NCI-H226 (cell line): ENCODE results near the gene TMEM252.

Experiments
- DNase-seq: peaks from one replicate; pipeline ENCODE4 v3.0.0-alpha.2; 2015

Gene TMEM252

DNA sequence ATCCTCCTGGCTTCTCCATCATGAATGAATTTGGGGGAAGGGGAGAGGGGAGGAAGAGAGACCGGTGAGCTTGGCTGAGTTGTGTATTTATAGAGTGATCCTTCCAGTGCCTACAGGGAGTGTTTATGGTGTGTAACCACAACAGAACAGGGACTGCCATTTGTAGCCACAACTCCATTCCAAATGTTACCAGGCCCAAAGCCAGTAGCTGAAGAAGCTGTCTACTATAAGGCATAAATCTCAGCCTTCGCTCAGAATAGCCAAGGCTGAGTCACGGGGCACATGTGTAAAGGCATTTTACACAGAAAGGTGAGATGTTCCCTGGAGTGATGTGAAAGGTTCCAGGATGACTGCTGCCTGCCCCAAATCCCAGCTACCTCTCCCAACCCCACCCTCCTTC lies 2.5 kb downstream of the TMEM252 start:
- DNase-seq = no peak

DNA sequence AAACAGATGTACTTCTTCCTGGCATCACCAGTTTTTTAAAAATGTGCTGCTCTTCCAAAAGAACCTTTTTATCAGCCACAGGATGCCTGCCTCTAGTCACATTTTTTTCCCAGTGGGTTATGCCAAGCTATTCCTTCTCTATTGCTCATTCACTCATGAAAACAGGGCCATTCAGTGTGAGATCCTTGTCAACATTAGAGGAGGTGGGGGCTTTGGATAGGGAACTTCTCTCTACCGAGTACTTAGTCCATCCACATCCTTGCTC lies 3.1 kb downstream of the TMEM252 start:
- DNase-seq = no peak

DNA sequence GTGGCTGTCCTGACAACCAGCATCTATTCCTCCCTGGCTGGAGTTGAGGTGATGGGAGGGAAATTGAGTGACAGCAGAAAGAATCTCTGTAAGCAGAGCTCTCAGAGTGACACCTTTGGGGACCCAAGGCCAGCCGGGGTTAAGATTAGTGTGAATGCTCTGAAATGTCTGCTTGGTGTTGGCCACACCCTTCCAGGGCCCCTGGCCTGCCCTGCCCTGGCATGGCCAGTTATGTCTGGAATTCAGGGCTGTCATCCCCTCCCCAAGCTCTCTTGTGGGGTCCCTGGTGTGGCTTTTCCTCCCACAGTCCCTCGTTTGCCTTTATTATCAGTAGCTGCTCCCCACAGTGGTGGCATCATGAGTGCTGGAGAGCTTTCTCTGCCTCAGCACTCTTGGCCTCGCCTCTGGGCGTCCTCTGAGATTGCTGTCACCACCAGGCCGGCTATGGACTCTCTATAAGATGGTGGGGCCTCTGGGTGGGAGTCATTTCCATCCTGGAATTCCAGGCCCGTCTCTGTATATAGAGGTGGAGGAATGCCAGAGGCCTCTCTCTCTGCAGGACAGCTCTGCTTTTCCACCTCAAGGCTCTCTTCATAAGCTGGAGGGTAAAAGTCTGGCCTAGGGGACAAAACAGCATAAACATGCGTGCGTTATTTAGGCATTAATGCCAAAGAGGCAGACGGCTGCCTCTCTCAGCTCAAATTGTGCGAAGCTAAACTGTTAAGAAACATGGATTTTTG lies 3.6 kb downstream of the TMEM252 start:
- DNase-seq = no peak

DNA sequence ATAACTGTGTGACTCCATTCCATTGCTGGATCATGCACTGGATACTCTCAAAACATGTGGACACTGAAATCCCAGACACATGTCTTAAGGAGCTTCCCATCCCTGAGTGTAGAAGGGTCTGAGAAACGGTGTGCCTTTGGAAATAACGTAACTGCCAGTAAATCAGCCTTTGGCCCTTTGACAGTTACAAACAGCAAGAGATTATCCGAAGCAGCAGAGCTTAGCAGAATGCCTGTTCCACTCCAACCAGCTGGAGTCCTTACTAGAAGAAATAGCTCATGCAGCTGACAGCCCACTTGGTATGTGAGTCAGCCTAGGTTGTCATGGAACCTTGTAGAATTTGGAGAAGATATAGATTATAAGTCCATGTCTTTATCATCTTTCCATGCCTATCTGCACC lies 7.0 kb downstream of the TMEM252 start:
- no peak for DNase-seq

DNA sequence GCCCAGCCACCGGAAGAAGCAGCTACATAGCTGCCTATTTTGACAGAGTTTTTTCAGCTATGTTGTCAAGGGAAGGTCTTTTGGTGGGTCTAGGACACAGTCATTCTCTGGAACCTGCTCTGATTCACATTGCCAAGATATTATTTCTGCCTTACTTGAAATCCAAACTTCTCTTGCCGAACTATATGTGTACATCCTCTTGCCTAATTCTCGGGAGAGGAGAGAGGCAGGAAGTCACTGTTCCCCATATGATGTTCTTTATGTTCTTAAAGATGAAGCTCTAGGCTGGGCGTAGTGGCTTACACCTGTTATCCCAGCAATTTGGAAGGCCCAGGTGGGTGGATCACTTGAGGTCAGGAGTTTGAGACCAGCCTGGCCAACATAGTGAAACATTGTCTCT lies 8.6 kb downstream of the TMEM252 start:
- DNase-seq = no peak

DNA sequence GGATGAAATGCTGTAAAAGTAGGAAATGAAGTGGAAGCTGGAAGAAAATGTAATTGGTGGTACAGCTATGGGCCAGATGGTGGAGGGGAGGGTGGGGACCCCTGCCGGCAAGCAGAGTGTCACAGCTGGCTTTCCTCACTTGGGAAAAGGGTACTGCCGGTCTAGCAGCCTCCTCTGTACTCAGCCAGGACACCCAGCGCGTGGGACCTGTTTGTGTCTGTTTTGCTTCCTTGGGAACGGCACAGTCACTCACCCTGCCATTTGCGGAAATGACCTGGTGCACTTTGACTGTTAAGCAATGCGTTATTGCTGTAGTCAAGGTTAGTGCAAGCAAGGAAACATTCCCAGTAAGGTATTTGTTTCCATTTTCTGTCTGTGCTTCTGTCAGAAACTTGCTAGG lies 10.1 kb downstream of the TMEM252 start:
- DNase-seq = no peak

DNA sequence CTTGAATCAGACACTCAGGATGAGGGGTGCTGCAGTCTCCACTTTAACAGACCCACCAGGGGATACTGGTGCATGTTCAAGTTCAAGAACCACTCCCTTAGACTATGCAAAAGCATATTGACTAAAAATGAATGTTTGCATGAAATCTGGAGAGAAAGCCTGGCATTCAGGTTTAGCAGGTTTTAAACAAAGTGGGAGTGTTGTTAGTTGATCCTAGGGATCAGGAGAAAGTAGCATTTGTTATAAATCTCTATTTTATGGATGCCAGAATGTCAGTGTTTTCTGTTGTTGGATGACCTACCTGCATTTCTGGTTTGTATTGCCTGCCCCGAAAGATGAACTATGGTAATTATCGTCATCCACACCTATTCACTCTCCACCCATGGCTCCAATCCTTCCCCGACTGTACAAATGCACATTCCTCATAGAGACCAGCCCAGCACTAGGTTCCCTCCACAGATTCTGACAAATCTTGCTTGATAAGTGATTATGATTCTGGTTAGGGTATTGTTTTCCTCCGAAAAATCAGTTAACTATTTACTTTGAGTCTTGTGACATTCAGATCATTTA lies 17.2 kb downstream of the TMEM252 start:
- no peak for DNase-seq

DNA sequence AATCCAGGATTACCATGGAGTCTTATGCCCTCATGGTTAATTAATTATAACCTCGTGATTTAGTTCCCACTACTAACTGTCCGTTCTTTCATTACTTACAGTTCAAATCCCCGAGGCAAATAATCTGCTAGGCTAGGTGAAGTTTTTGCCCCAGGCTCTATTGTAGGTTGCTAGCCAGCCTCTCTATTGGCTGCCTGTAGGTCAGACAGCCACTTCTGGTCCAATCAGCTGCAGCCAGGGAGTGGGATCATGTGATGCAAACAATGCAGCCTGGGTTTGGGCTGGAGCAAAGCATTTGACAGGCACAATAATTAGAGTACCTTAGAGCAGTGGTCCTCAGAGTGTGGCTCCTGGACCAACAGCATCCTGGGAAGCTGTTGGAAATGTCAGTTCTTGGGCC lies 17.7 kb downstream of the TMEM252 start:
- no peak for DNase-seq

DNA sequence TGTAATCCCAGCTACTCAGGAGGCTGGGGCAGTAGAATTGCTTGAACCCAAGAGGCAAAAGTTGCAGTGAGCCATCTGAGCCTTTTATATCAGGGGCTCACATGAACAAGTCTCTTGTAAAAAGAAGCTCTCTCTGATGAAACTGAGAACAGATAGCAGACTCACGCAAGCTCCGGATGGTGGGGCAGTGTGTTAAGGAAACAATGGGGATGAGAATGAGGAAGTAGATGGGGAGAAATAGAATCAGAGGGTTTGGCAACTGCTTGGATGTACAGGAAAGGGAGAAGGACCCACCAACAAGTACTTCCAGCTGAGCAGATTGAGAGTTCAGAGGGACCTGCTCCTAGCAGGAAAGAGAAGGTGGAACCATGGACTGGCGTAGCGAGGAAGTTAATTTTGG lies 18.6 kb downstream of the TMEM252 start:
- DNase-seq = no peak

DNA sequence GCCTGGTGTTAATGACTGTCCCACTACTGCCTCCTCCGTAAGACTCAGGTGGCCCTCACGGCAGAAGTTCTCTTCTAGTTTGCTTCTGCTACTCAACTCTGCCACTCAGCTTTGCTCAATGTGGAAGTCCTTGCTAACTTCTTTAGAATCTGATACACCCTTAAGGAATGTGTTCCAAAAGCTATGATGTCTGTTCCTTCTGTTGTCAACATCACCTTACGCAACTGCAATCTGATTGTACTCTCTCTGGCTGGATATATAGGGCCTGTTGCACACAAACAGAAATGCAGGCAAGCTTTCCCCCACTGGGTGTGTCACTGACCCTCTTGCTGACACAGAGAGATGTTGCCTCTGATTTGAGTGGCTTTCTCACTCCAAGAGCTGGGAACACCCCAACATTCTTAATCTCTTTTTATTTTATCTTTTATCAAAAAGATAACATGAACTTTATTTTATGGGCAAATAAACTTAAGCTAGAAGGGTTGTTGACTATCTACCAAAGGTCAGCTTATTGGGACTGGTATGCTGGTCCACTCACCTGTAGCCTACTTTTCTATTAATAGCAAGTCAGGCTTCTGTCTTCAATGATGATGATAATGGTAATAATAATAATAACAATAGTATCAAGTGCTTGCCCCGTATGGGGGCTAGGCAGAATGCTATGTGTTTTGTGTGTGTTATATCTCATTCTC lies 25.2 kb downstream of the TMEM252 start:
- DNase-seq = no peak

DNA sequence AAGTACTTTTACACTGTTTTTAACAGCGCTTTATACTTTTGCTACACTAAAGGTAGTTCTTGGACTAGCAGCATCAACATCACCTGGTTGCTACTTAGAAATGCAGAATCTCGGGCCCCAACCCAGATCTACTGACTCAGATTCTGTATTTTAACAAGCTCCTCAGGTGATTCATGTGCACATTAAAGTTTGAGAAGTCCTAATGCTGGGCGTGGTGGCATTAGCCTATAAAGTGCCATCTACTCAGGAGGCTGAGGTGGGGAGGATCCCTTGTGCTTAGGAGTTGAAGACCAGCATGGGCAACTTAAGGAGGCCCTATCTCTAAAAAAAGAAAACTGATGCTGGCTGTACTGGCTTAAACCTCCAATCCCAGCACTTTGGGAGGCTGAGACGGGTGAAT lies 26.7 kb downstream of the TMEM252 start:
- no peak for DNase-seq

DNA sequence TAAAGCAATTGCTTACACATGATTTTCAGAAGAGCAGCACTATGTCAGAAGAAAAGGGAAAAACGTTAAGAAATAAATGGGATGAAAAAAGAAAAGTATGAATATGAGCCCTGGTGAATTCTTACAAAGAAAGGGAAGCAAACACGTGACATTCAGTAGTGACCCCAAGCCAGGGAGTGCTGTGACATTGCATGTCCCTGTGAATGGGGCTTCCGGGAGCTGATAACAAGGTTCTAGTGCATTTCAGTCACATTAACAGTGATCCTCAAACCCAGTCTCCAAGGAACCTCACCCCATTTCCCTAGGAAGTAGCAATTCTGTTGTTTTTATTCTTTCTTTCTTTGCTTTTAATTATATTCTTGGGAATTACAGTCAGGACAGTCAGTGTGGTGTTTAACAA lies 27.3 kb downstream of the TMEM252 start:
- no peak for DNase-seq

DNA sequence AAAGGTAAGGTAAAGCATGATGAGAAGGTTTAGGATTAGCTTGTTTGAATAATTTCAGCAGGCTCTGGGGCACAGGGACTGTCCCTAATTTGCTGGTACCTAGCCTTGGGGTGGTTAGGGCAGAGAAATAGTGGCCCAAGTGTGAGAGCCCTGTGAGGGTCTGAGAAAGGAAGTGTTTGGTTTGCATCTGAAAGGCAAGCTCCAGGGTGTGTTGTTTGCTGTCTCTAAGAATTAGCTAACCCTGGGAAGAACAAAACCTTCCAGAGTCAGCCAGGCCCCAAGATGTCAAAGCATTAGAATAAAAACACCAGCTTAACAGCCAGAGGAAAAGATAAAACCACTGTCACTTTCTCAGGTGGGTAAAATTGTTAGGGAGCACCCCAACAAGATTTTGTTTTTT lies 31.0 kb downstream of the TMEM252 start:
- no peak for DNase-seq

DNA sequence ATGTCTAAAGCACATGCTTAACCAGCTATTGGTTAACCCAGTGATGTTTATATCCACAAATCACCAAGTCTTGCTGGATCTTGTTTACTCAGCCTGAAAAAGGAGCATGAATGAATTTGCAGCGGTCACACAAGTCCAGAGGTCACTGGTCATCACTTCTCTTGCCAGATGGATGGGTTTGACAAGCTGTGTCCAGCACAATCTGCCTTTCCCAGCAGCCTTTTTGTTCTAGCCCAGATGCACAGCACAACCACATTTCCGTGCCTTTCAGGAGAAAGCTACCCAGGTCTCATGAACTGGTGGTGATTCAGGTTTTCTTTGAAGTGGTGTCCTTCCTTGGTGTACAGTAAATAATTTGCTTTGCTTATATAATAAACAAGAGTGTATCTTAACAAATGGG lies 32.1 kb downstream of the TMEM252 start:
- no peak for DNase-seq

DNA sequence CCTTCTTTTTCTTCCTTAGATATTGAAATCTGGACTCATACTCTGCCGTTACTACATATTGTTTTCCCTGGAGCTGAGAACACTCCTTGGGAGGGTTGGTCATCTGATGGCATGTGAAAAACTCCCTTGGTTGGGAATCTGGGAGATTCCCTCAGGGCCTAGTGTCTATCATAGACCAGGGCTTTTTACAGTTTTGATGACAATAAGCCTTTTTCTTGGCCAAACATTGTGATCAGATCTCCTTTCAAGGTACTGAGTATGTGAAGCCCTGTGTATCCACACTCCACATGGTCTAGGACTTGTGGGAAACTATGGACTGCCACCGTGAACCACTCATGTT lies 32.9 kb downstream of the TMEM252 start:
- no peak for DNase-seq

DNA sequence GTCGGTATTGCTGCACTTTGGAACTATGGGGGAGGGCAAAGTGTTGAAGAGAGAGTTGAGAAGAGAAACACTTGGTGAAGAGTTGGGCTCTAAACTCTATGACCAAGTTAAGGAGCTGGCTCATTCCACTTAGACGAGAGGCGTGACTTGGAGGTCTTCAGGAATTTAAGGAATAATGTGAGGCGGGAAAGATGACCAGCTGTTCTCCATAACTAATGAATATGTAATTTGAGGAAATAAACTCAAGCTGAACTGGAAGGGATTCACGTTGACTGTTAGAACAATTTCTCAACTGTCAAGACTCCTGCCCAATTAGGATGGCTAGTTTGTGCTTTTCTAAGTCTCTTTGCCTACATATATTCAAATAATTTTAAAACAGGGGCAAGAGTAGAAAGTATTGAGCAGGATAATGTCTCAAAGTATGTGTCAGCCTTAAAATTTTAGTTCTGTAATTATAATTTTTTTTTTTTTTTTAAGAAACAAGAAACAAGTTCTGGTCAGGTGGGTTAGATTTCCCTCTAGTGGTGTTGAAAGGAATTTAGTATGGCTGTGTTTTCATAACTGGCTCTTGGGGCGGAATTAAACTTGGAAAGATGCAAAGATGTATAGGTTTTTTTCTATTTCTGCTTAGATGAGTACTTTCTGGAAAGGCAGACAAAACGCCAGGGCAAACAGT lies 33.4 kb downstream of the TMEM252 start:
- no peak for DNase-seq

DNA sequence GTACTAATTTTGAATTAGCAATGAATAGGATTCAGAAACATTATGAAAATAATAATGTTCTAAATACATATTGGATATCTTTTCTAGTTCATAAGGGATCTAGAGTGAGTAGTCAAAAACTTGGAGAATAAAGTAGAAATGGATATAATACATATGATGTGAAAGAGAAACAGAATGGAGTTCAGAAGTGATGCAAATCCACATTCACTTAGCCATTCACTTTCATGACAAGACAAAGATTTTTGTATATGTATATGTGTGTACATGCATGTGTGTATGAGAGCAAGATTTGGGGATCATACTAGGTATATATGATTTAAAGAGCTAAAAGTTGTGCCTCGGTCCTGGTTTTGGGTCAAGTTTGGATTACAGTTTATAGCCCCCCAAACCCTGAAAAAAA lies 34.1 kb downstream of the TMEM252 start:
- no peak for DNase-seq

DNA sequence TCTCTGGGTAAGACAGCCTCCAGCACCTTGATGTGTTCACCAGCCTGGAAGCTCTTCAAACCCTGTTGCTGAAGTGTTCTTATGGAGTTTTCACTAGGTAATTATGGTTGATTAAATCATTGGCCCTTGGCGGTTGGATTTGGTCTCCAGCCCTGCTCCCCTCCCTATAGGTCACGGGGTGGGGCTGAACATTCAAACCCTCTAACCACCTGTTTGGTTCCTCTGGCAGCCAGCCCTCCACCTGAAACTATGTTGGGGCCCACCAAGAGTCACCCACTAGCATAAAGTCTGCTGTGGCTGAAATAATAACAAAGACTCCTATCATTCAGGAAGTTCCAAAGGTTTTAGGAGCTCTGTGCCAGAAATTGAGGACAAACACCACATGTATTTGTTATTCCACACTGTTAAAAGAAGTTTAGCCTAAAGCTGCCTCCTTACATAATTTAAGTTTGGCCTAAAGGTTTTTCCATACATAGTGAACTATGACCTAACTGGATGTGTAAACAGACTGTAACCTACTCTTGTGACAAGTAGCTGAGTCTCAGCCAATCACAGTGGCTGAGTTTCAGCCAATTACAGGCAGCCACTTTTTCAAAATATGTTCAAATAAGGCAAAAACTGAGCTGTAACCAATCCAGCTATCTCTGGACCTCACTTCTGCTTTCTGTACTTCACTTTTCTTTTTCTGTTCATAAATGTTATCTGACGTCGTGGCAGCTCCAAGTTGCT lies 34.8 kb downstream of the TMEM252 start:
- DNase-seq = no peak

DNA sequence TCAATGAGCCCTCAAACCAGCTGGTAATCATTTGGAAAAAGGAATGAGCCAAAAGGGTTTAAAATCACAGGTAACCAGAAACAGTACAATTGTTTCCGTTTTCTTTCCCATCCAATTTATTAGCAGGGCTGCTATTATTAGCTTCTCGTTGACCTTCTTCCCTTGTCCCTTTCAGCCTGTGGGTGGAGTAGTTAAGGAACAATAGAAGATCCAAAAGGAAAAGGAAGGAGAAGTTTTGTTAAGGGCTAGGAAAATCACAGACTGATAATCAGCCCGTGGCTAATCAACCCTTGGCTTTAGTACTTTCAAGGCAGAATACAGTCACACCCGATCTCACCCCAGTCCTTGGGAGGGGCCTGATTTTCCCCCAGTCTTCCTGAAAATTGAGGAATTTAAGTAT lies 38.4 kb downstream of the TMEM252 start:
- DNase-seq = no peak

DNA sequence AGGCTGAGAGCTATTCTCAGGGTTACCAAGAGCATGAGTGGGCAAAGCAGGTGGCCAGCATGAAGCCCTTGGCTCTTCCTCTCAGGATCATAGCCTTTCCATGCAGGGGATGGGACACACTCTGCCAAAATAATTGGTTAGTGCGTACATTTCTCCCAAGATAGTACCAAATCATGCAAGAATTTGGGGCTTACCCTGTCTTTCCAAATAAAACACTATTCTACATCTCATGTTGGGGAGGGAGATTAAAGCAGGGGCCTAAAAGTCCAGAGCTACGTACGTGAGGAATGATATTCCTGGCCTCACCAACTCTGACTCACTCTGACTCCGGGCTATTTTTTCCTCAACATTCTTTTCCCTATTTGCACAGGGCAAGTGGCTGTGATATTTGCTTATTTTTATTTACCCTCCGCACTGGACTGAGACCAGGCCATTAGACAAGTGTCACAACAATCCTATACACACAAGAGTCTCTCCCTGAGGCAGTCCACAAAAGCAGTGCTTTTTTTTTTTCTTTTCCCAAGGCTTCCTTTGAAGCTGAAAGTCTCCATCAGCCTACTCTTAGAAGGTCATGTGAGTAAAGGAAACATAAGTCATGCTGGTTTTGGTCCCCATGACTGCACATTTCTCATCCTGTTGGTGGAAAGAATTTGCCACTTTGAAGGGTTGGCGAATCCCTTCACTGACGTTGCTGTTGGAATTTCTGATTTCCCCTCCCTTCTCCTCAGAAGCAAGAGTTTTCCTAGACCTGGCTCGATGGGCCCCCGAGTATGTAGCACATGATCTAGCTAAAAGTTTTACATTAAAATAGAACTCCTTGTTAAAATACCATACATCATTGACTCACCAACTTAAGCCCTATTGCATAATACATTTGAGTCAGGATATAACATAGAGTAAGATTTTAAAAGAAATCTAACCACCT lies 40.0 kb downstream of the TMEM252 start:
- DNase-seq = peak; percentile 55

DNA sequence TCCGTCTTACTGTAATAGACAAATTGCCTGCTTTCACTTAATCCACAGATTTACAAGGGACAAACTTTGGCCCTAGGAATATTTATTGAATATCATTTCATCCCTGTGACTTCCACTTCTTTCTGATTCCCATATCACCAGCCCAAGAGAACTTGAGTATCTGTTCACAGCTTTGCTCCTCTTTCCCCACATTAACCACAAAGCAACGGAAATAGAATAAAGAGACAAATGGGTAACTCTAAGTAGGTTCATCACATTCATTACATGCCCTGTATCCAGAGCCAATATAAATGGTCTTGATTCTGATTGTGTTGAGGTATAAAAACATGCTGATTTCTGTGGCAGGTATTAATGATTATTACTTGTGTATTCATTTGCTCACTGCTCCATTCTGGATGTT lies 41.9 kb downstream of the TMEM252 start:
- DNase-seq = no peak

DNA sequence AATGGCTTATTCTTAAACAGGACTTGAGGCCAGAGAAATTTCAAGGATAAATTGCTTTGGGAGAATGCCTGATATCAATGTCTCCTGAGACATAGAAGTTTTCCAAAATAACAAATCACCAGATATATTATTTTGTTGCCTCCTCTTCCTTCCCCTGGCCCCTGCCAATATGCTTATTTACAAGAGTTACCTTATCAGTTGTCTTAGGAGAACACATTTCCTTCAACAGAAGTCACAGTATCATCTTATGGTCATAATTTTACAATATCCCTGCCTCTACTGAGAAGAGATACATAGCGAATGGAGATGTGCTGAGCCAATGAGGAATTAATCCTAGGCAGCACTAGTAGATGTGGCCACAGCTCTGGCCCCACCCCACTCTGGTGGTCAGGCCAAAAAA lies 43.1 kb downstream of the TMEM252 start:
- no peak for DNase-seq

DNA sequence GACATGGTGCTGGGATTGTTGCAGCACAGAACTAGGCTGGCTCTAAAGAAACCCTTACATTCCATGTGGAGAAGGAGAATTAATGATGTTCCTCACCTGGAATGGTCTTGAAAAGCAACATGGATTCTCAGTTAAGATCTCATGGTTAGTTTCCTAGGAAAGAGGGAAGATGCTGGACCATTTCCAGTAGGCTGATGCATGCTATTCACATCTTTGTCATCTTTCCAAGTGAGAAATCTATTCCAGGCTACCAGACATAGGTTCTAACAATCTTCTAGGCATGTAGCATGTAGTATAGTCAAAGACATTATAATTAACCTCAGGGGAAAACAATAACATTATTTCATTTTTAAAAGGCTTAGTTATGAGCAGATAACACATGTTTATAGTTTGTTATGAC lies 44.3 kb downstream of the TMEM252 start:
- no peak for DNase-seq
